GM12873 (cell line): ENCODE measurements around the gene CRTC2.

Experiments
- TF ChIP-seq, protein P1 (sequence below): IDR thresholded peaks from 2 replicates; pipeline ENCODE4 v1.5.1; 2012; ENCODE audit warnings: low read depth, mild to moderate bottlenecking, moderate library complexity, low read length, control low read depth; ENCODE audit not compliant: insufficient read depth; ENCODE audit errors: missing control alignments

CRTC2 gene, protein sequence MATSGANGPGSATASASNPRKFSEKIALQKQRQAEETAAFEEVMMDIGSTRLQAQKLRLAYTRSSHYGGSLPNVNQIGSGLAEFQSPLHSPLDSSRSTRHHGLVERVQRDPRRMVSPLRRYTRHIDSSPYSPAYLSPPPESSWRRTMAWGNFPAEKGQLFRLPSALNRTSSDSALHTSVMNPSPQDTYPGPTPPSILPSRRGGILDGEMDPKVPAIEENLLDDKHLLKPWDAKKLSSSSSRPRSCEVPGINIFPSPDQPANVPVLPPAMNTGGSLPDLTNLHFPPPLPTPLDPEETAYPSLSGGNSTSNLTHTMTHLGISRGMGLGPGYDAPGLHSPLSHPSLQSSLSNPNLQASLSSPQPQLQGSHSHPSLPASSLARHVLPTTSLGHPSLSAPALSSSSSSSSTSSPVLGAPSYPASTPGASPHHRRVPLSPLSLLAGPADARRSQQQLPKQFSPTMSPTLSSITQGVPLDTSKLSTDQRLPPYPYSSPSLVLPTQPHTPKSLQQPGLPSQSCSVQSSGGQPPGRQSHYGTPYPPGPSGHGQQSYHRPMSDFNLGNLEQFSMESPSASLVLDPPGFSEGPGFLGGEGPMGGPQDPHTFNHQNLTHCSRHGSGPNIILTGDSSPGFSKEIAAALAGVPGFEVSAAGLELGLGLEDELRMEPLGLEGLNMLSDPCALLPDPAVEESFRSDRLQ

DNA sequence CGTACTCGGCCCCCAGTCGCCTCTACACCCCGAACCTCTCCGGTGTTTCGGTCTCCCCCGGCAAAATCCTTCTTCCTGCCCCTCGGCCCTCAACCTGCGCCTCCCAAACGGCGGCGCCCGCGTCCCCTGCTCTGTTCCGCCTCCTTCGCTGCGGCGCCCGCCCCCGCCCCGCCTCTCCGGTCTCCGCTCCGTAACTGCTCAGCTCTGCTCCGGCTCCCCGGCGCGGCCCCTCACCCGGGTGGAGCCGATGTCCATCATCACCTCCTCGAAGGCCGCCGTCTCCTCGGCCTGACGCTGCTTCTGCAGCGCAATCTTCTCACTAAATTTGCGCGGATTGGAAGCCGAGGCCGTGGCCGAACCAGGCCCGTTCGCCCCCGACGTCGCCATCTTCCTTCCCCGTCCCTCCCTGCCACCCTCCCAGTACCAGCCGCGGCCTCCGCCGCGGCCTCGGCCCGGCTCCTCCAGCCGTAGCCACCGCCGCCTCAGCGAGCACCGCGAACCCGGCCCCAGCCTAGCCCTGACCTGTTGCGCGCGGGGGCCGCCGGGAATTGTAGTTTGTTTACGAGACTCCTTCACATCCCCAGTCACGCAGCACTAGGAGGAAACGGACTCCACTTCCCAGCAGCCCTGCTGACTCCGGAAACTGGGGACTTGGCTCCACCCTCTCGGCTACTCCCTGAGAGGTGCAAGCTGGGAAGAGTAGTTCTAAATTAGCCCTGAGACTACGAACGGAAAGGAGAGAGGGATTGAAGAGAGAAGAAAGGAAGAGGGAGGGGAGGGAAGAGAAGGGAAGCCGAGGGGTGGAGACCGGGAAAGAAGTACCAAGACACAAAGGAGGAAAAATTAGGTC is at the start of gene CRTC2:
CRTC2 (minus strand) TSS at position 502 of the 850 bp plus-strand sequence; CDS start at position 387, 115 bp downstream.
- TF ChIP-seq, protein P1, sequence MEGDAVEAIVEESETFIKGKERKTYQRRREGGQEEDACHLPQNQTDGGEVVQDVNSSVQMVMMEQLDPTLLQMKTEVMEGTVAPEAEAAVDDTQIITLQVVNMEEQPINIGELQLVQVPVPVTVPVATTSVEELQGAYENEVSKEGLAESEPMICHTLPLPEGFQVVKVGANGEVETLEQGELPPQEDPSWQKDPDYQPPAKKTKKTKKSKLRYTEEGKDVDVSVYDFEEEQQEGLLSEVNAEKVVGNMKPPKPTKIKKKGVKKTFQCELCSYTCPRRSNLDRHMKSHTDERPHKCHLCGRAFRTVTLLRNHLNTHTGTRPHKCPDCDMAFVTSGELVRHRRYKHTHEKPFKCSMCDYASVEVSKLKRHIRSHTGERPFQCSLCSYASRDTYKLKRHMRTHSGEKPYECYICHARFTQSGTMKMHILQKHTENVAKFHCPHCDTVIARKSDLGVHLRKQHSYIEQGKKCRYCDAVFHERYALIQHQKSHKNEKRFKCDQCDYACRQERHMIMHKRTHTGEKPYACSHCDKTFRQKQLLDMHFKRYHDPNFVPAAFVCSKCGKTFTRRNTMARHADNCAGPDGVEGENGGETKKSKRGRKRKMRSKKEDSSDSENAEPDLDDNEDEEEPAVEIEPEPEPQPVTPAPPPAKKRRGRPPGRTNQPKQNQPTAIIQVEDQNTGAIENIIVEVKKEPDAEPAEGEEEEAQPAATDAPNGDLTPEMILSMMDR: no peak

DNA sequence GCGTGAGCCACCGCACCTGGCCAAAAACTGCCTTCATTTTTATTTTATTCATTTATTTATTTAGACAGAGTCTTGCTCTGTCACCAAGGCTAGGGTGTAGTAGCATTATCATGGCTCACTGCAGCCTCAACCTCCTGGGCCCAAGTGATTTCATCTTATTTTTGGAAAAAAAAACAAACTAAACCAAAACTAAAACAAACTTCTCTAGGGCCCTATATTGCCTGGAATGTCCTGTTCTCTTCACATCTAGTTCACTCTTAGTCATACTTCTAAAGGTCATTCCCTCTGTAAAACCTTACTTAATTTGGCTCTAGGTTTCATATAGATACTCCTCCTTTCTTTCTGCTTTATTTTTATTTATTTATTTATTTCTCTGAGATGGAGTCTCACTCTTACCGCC is 47.7 kb upstream of the CRTC2 start:
- TF ChIP-seq, protein P1: no peak

DNA sequence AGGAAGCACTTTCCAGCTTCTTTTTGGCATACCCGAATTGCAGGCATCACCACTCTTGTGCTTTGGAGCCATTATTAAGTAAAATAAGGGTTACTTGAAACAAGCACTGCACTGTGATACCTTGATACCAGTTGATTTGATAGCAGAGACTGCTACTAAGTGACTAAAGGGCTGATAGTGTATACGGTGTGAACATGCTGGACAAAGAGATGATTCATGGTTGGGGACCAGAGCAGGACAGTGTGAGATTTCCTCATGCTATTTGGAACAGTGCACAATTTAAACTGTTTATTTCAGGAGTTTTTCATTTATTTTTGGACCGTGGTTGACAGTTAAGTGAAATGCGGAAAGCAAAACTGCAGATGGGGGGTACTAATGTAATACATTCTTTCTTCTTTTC is 42.0 kb upstream of the CRTC2 start:
- TF ChIP-seq, protein P1: no peak

DNA sequence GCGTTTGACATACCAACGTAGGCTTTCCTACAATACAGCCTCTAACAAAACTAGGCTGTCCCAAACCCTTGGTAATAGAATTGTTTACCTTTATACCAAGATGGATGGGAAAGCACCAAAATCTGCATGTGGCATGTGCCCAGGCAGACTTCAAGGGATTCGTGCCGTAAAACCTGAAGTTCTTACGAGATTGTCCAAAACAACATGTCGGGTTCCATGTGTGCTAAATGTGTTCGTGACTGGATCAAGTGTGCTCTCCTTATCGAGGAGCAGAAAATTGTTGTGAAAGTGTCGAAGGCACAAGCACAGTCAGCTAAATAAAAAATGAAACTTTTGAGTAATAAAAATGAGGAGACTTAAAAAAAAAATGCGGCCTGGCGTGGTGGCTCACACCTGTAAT is 37.2 kb upstream of the CRTC2 start:
- TF ChIP-seq, protein P1: no peak

DNA sequence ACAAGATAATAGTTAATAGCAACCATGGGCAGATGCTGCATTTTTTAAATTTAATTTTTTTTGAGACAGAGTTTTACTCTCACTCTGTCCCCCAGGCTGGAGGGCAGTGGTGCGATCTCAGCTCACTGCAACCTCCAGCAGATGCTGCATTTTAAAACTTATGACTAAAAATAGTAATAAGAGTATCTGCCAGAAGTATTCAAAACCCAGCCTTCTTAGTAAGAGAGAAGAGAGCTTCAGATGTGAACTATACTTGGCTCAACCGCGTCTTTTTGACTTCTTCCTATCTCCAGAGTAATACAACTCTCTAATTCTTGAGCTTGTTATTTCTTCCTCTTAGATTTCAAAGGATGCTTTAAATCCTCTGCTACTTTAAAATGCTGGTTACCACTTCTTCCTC is 36.8 kb upstream of the CRTC2 start:
- TF ChIP-seq, protein P1: no peak

DNA sequence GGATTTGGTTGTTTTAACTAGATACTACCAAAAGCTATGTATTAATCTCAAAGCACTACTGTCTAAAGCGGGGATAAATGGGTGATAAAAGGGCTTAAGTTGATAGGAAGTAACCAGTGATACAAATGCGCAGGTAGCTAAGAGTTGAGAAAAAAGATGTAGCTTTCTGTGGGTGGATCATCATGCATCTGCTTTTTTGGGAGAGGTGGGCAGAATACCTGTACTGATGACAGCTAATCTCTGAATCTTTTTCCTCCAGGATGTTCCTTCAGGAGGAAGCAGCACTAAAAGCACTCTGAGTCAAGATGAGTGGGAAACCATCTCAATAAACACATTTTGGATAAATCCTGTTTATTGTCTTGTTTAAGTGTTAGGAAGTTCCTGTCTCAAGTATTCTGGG is 33.4 kb upstream of the CRTC2 start:
- TF ChIP-seq, protein P1: no peak
